ENCODE results near the gene SNX11. TPM values are rescaled to one million over a fixed set of nuclear protein-coding genes. Genes with fewer than 3 reads are reported as not detected.

SNX11 gene
- polyA plus RNA-seq, 1 donor from 2014 or later = 29.0 TPM

- no peaks in the 10 kb centered on the region for H3K9me2 ChIP-seq (ENCODE audit: insufficient read depth, low read length)
- H4K20me1 ChIP-seq (ENCODE audit: insufficient read depth) = no peaks in the 10 kb centered on the region
- no peaks in the 10 kb centered on the region for H3K36me3 ChIP-seq (ENCODE audit: insufficient read depth, low read length)
- no peak overlapping the region for H3K4me3 ChIP-seq (ENCODE audit: low read length)
- TF ChIP-seq SMC3 (conservative IDR thresholded peaks at IDR 0.05; ENCODE audit: poor library complexity) = no peak
- H3K27ac ChIP-seq (ENCODE audit: low read length) = no peak overlapping the region
- no peaks in the 10 kb centered on the region for H3F3A ChIP-seq (ENCODE audit: insufficient read depth, low read length, poor library complexity, severe bottlenecking)
- H3K9me3 ChIP-seq (ENCODE audit: low read length) = no peaks in the 10 kb centered on the region
- no peak overlapping the region for H2AFZ ChIP-seq (ENCODE audit: low read depth, low read length)
- H3K27me3 ChIP-seq (ENCODE audit: insufficient read depth, low read depth, low read length) = no peaks in the 10 kb centered on the region
- no peak overlapping the region for H3K4me2 ChIP-seq (ENCODE audit: low read length)
- no peak overlapping the region for H3K9ac ChIP-seq (ENCODE audit: low read length)
- no peaks in the 10 kb centered on the region for H3K79me2 ChIP-seq (replicated peaks; ENCODE audit: insufficient read depth, low read length)
Observed at GRCh38 chr17:48137656-48138055, 30.1 kb downstream of the SNX11 start.

- TF ChIP-seq POLR2AphosphoS5 (IDR thresholded peaks at IDR 0.05) (no peak), SMC3 (conservative IDR thresholded peaks at IDR 0.05; ENCODE audit: poor library complexity) (no peak), REST (IDR thresholded peaks at IDR 0.05; ENCODE audit: borderline replicate concordance) (no peak), CTCF (IDR thresholded peaks at IDR 0.05; ENCODE audit: poor library complexity, severe bottlenecking) (no peak), EP300 (conservative IDR thresholded peaks at IDR 0.05; ENCODE audit: poor library complexity, severe bottlenecking) (no peak), MXI1 (conservative IDR thresholded peaks at IDR 0.05; ENCODE audit: poor library complexity, severe bottlenecking) (no peak), TAF1 (IDR thresholded peaks at IDR 0.05; ENCODE audit: low read depth) (no peak), EZH2 (IDR thresholded peaks at IDR 0.05; ENCODE audit: borderline replicate concordance, insufficient read depth, low read length, poor library complexity, severe bottlenecking) (no peak), RAD21 (conservative IDR thresholded peaks at IDR 0.05) (no peak)
- H2AFZ ChIP-seq (ENCODE audit: low read depth, low read length) = no peak overlapping the region
- H3F3A ChIP-seq (ENCODE audit: insufficient read depth, low read length, poor library complexity, severe bottlenecking) = no peaks in the 10 kb centered on the region
- H3K9me2 ChIP-seq (ENCODE audit: insufficient read depth, low read length) = no peaks in the 10 kb centered on the region
- no peaks in the 10 kb centered on the region for H3K27me3 ChIP-seq (ENCODE audit: insufficient read depth, low read depth, low read length)
- H3K4me3 ChIP-seq (ENCODE audit: low read length) = no peak overlapping the region
- H4K20me1 ChIP-seq (ENCODE audit: insufficient read depth) = no peaks in the 10 kb centered on the region
- H3K9me3 ChIP-seq (ENCODE audit: low read length) = no peaks in the 10 kb centered on the region
- H3K9ac ChIP-seq (ENCODE audit: low read length) = no peak overlapping the region
- no peaks in the 10 kb centered on the region for H3K79me2 ChIP-seq (replicated peaks; ENCODE audit: insufficient read depth, low read length)
- H3K27ac ChIP-seq (ENCODE audit: low read length) = no peak overlapping the region
- H3K36me3 ChIP-seq (ENCODE audit: insufficient read depth, low read length) = no peaks in the 10 kb centered on the region
- no peak overlapping the region for H3K4me2 ChIP-seq (ENCODE audit: low read length)
Observed at GRCh38 chr17:48139944-48140343, 32.4 kb downstream of the SNX11 start.

GRCh38 chr17:48143629-48144028 lies 36.1 kb downstream of the SNX11 start:
- H3K9me2 ChIP-seq (ENCODE audit: insufficient read depth, low read length) = no peaks in the 10 kb centered on the region
- no peaks in the 10 kb centered on the region for H3K9me3 ChIP-seq (ENCODE audit: low read length)
- H3K27ac ChIP-seq (ENCODE audit: low read length) = no peak overlapping the region
- H3K27me3 ChIP-seq (ENCODE audit: insufficient read depth, low read depth, low read length) = no peaks in the 10 kb centered on the region
- H2AFZ ChIP-seq (ENCODE audit: low read depth, low read length) = no peak overlapping the region
- no peaks in the 10 kb centered on the region for H4K20me1 ChIP-seq (ENCODE audit: insufficient read depth)
- H3F3A ChIP-seq (ENCODE audit: insufficient read depth, low read length, poor library complexity, severe bottlenecking) = no peaks in the 10 kb centered on the region
- no peak overlapping the region for H3K4me2 ChIP-seq (ENCODE audit: low read length)
- no peak overlapping the region for H3K9ac ChIP-seq (ENCODE audit: low read length)
- no peak overlapping the region for H3K4me3 ChIP-seq (ENCODE audit: low read length)
- no peaks in the 10 kb centered on the region for H3K79me2 ChIP-seq (replicated peaks; ENCODE audit: insufficient read depth, low read length)
- H3K36me3 ChIP-seq (ENCODE audit: insufficient read depth, low read length) = no peaks in the 10 kb centered on the region
- TF ChIP-seq MXI1 (conservative IDR thresholded peaks at IDR 0.05; ENCODE audit: poor library complexity, severe bottlenecking) = no peak
- TF ChIP-seq TAF1 (IDR thresholded peaks at IDR 0.05; ENCODE audit: low read depth) = no peak
- no peak for TF ChIP-seq RAD21 (conservative IDR thresholded peaks at IDR 0.05)
- TF ChIP-seq EZH2 (IDR thresholded peaks at IDR 0.05; ENCODE audit: borderline replicate concordance, insufficient read depth, low read length, poor library complexity, severe bottlenecking) = no peak
- no peak for TF ChIP-seq POLR2AphosphoS5 (IDR thresholded peaks at IDR 0.05)
- TF ChIP-seq EP300 (conservative IDR thresholded peaks at IDR 0.05; ENCODE audit: poor library complexity, severe bottlenecking) = no peak
- TF ChIP-seq CTCF (IDR thresholded peaks at IDR 0.05; ENCODE audit: poor library complexity, severe bottlenecking) = no peak
- TF ChIP-seq REST (IDR thresholded peaks at IDR 0.05; ENCODE audit: borderline replicate concordance) = no peak
- TF ChIP-seq SMC3 (conservative IDR thresholded peaks at IDR 0.05; ENCODE audit: poor library complexity) = no peak

Data from neural cell (in vitro differentiated cells).